Liver (tissue), 3 donors: ENCODE measurements around the gene RASD2.

Experiments used
- JUND ChIP-seq, 2 donors: IDR thresholded peaks; 2 replicates each; pipeline ENCODE4 v1.6.1; 2016; ENCODE audit warnings: antibody characterized with exemption in 2 of 2
- TAF1 ChIP-seq: conservative IDR thresholded peaks from 2 replicates; pipeline ENCODE4 v1.6.1; 2016; ENCODE audit warnings: antibody characterized with exemption, mild to moderate bottlenecking
- YY1 ChIP-seq: IDR thresholded peaks from 2 replicates; pipeline ENCODE4 v1.6.1; 2016; ENCODE audit warnings: antibody characterized with exemption, mild to moderate bottlenecking
- TF ChIP-seq, protein P1 (sequence below): fragments of 150-350 bp; IDR thresholded peaks from 2 replicates; pipeline ENCODE4 v1.5.1; 2017; ENCODE audit warnings: improper control_type of control experiment, low read depth, low read length; ENCODE audit not compliant: missing input control
- TF ChIP-seq, protein P2 (sequence below): IDR thresholded peaks from 2 replicates; pipeline ENCODE4 v1.6.1; 2016; ENCODE audit warnings: antibody characterized with exemption
- donor health status: healthy.
- donor health status: healthy.

DNA sequence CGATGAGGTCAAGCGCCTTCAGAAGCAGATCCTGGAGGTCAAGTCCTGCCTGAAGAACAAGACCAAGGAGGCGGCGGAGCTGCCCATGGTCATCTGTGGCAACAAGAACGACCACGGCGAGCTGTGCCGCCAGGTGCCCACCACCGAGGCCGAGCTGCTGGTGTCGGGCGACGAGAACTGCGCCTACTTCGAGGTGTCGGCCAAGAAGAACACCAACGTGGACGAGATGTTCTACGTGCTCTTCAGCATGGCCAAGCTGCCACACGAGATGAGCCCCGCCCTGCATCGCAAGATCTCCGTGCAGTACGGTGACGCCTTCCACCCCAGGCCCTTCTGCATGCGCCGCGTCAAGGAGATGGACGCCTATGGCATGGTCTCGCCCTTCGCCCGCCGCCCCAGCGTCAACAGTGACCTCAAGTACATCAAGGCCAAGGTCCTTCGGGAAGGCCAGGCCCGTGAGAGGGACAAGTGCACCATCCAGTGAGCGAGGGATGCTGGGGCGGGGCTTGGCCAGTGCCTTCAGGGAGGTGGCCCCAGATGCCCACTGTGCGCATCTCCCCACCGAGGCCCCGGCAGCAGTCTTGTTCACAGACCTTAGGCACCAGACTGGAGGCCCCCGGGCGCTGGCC lies 11.0 kb downstream of the RASD2 start:
- TF ChIP-seq JUND (IDR thresholded peaks at IDR 0.05): no peak
- no peak for TF ChIP-seq TAF1
- TF ChIP-seq, protein P1, sequence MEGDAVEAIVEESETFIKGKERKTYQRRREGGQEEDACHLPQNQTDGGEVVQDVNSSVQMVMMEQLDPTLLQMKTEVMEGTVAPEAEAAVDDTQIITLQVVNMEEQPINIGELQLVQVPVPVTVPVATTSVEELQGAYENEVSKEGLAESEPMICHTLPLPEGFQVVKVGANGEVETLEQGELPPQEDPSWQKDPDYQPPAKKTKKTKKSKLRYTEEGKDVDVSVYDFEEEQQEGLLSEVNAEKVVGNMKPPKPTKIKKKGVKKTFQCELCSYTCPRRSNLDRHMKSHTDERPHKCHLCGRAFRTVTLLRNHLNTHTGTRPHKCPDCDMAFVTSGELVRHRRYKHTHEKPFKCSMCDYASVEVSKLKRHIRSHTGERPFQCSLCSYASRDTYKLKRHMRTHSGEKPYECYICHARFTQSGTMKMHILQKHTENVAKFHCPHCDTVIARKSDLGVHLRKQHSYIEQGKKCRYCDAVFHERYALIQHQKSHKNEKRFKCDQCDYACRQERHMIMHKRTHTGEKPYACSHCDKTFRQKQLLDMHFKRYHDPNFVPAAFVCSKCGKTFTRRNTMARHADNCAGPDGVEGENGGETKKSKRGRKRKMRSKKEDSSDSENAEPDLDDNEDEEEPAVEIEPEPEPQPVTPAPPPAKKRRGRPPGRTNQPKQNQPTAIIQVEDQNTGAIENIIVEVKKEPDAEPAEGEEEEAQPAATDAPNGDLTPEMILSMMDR: no peak
- TF ChIP-seq, protein P2, sequence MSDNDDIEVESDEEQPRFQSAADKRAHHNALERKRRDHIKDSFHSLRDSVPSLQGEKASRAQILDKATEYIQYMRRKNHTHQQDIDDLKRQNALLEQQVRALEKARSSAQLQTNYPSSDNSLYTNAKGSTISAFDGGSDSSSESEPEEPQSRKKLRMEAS: no peak
- no peak for TF ChIP-seq YY1
